CD4-positive, alpha-beta T cell treated with Interferon alpha-2 for 1 hour (primary cell): ENCODE measurements around the gene ZDHHC9.

ENCODE experiments used
- DNase-seq, 2 donors: peaks; one replicate each; pipeline ENCODE4 v3.0.0-alpha.2; 2020 to 2022

Gene ZDHHC9

GRCh38 chrX:129818123-129818522 is 25.6 kb downstream of the ZDHHC9 start:
- no peak for DNase-seq

- DNase-seq = no peak
These were observed 29.9 kb downstream of the ZDHHC9 start for GRCh38 chrX:129813662-129814368.

- DNase-seq = no peak
These were observed 34.6 kb downstream of the ZDHHC9 start for GRCh38 chrX:129808829-129809796.

- DNase-seq = no peak
These were observed 35.4 kb downstream of the ZDHHC9 start for GRCh38 chrX:129808158-129808828.

GRCh38 chrX:129804806-129805205 is 38.9 kb downstream of the ZDHHC9 start:
- DNase-seq = no peak

- no peak for DNase-seq
These were observed 40.8 kb downstream of the ZDHHC9 start for GRCh38 chrX:129802863-129803262.

GRCh38 chrX:129800186-129800585 is 43.5 kb downstream of the ZDHHC9 start:
- no peak for DNase-seq

GRCh38 chrX:129798888-129799287 is 44.8 kb downstream of the ZDHHC9 start:
- no peak for DNase-seq

GRCh38 chrX:129798456-129798855 is 45.2 kb downstream of the ZDHHC9 start:
- no peak for DNase-seq

- DNase-seq = no peak
These were observed 46.3 kb downstream of the ZDHHC9 start for GRCh38 chrX:129797251-129797906.

- no peak for DNase-seq
These were observed 48.1 kb downstream of the ZDHHC9 start for GRCh38 chrX:129795584-129795983.

GRCh38 chrX:129793604-129794191 is 50.0 kb downstream of the ZDHHC9 start:
- no peak for DNase-seq

GRCh38 chrX:129792586-129793291 is 50.9 kb downstream of the ZDHHC9 start:
- DNase-seq = no peak

GRCh38 chrX:129791961-129792570 is 51.6 kb downstream of the ZDHHC9 start:
- DNase-seq = no peak

GRCh38 chrX:129791336-129791735 is 52.4 kb downstream of the ZDHHC9 start:
- DNase-seq = no peak

GRCh38 chrX:129790808-129791207 is 52.9 kb downstream of the ZDHHC9 start:
- no peak for DNase-seq

- no peak for DNase-seq
These were observed 53.5 kb downstream of the ZDHHC9 start for GRCh38 chrX:129790146-129790545.

- DNase-seq = no peak
These were observed 55.2 kb downstream of the ZDHHC9 start for GRCh38 chrX:129788527-129788926.

- DNase-seq = no peak
These were observed 56.2 kb downstream of the ZDHHC9 start for GRCh38 chrX:129787336-129788055.

GRCh38 chrX:129786210-129786651 is 57.5 kb downstream of the ZDHHC9 start:
- peak in 1 of 2 donors; percentile 42 for DNase-seq
